Esophagus muscularis mucosa (tissue), 4 donors: ENCODE data around the gene CELF4. TPM values are rescaled to one million over a fixed set of nuclear protein-coding genes. Genes with fewer than 3 reads are reported as not detected.

ENCODE experiments used
- DNase-seq: peaks from one replicate; pipeline ENCODE4 v3.0.0-alpha.2; 2017; ENCODE audit errors: extremely low spot score
- H3K27ac ChIP-seq, 4 donors: fragments of 200-600 bp; sonication (generic); replicated peaks in 1 of 4; 1 replicate in 3 of 4; 2 replicates in 1 of 4; pipeline ENCODE4 v1.5.1; 2016 to 2019; ENCODE audit warnings: mild to moderate bottlenecking in 1 of 4
- H3K27me3 ChIP-seq, 4 donors: fragments of 200-600 bp; sonication (generic); one replicate each; pipeline versions ENCODE4 v1.5.1 to v1.6.0; 2016 to 2019
- H3K36me3 ChIP-seq, 4 donors: fragments of 200-600 bp; sonication (generic); one replicate each; pipeline ENCODE4 v1.5.1; 2016 to 2019
- H3K4me1 ChIP-seq, 4 donors: fragments of 200-600 bp; sonication (generic); one replicate each; pipeline ENCODE4 v1.5.1; 2016 to 2019
- H3K4me3 ChIP-seq, 4 donors: fragments of 200-600 bp; sonication (generic); 1 replicate in 2 of 4; 2 replicates in 2 of 4; pipeline ENCODE4 v1.5.1; 2016 to 2019; ENCODE audit warnings: mild to moderate bottlenecking in 4 of 4, moderate library complexity in 1 of 4
- H3K9me3 ChIP-seq, 4 donors: fragments of 200-600 bp; sonication (generic); 1 replicate in 3 of 4; 2 replicates in 1 of 4; pipeline ENCODE4 v1.5.1; 2016 to 2019
- EP300 ChIP-seq: sonication (generic); formaldehyde crosslinking; IDR thresholded peaks from one replicate; pipeline ENCODE4 v1.6.1; 2017; ENCODE audit warnings: antibody characterized with exemption
- POLR2A ChIP-seq: fragments of 450-650 bp; IDR thresholded peaks from one replicate; pipeline ENCODE4 v1.6.1; 2017; ENCODE audit warnings: antibody characterized with exemption, moderate library complexity, mild to moderate bottlenecking, low read depth
- POLR2AphosphoS5 ChIP-seq, 2 donors: sonication (generic); formaldehyde crosslinking; IDR thresholded peaks; one replicate each; pipeline ENCODE4 v1.6.1; 2017; ENCODE audit warnings: antibody characterized with exemption in 2 of 2
- WGBS: methylation state at CpG from one replicate; pipeline ENCODE4 v1.1.5; 2018; 5-methylcytosine and 5-hydroxymethylcytosine counted together
- intact Hi-C: fragments of 100-400 bp; cut with DNase I; formaldehyde crosslinking; loops from one replicate; pipeline ENCODE4 v1.15.1; 2023
- total RNA-seq, 4 donors: library from RNA; depleted of rRNA; stranded (reverse); fragments of >200 nt; gene quantifications; one replicate each; pipeline versions ENCODE4 v1.1.0 to v1.2.1, GENCODE V29; 2016
- TF ChIP-seq, protein P1 (sequence below), 3 experiments: fragments of 200-600 bp in 2 of 3; fragments of 450-650 bp in 1 of 3; sonication (generic) in 2 of 3; IDR thresholded peaks; one replicate each; pipeline ENCODE4 v1.5.1; 2017 to 2019; ENCODE audit warnings: antibody characterized with exemption in 3 of 3, mild to moderate bottlenecking in 2 of 3, moderate library complexity in 1 of 3

Gene CELF4
- total RNA-seq, 4 donors from 2014 or later: 0.86 to 1.8 (median 1.7) TPM

DNA sequence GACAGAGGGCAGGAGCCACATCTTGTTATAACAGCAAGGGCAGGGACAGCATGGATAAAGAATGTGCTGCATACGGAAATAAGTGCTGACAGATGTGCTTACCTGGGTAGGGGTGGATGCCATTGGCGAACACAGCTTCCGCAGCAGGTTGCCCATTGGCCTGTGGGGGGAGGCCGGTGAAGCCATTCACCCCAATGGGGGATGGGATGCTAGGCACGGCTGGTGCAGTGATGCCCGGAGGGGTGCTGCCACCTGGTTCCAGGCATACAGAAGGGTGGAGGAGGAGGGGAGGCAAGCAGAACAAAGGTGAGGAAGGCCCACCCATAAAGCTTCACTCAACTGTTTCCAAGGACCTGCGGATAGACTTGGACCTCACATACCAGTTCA is 294.9 kb downstream of the CELF4 start:
- H3K4me1 ChIP-seq: peaks cover 0 to 11% (median 4%) of the 10 kb centered on the region in 4 donors
- 87% methylated on average over 7 of the region's 7 CpGs for WGBS
- TF ChIP-seq, protein P1, sequence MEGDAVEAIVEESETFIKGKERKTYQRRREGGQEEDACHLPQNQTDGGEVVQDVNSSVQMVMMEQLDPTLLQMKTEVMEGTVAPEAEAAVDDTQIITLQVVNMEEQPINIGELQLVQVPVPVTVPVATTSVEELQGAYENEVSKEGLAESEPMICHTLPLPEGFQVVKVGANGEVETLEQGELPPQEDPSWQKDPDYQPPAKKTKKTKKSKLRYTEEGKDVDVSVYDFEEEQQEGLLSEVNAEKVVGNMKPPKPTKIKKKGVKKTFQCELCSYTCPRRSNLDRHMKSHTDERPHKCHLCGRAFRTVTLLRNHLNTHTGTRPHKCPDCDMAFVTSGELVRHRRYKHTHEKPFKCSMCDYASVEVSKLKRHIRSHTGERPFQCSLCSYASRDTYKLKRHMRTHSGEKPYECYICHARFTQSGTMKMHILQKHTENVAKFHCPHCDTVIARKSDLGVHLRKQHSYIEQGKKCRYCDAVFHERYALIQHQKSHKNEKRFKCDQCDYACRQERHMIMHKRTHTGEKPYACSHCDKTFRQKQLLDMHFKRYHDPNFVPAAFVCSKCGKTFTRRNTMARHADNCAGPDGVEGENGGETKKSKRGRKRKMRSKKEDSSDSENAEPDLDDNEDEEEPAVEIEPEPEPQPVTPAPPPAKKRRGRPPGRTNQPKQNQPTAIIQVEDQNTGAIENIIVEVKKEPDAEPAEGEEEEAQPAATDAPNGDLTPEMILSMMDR (IDR thresholded peaks at IDR 0.05): no peak
- TF ChIP-seq POLR2AphosphoS5 (IDR thresholded peaks at IDR 0.05): no peak
- no peak for TF ChIP-seq POLR2A
- no peak for TF ChIP-seq EP300
- intact Hi-C loops: no loop called here
- H3K4me3 ChIP-seq: no peak overlapping the region
- no peaks in the 10 kb centered on the region for H3K9me3 ChIP-seq
- H3K27ac ChIP-seq: no peak overlapping the region
- H3K27me3 ChIP-seq: peaks cover 0 to 59% (median 5%) of the 10 kb centered on the region in 4 donors
- no peak for DNase-seq
- no peaks in the 10 kb centered on the region for H3K36me3 ChIP-seq

DNA sequence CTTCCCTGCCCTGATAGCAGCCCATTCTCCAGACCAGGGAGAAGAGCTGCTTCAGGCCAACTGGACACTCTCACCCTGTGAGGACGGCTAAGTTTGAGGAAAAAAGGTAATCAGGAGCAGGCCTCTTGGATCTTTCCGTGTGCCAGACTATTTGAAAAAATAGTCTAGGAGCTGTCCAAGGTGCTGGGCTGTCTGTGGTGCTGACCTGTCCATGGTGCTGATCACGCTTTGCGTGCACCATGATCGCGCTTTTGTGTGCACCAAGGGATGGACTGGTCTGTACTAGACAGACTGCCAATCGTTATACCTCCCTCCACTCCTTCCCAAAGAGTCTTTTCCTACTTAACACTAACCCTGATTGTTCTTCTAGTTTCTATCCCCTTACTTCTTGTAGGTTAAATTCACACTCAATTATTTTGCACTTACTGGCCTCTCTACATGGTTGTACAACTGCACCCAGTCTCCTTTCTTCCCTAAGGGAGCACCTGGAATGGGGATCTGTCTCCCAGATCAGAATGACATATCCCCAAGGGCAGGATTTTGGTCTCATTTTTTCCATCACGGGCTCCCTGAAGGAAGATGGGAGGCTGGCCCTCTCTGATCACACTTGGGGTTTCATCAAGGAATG is 295.4 kb downstream of the CELF4 start:
- intact Hi-C loops: no loop called here
- Histone ChIP-seq H3K4me3 (no peak overlapping the region), H3K36me3 (no peaks in the 10 kb centered on the region), H3K9me3 (no peaks in the 10 kb centered on the region), H3K27ac (no peak overlapping the region), H3K27me3 (peaks cover 0 to 59% (median 4%) of the 10 kb centered on the region in 4 donors), H3K4me1 (peaks cover 0 to 11% (median 3%) of the 10 kb centered on the region in 4 donors)
- DNase-seq: no peak
- TF ChIP-seq POLR2AphosphoS5 (IDR thresholded peaks at IDR 0.05): no peak
- no peak for TF ChIP-seq EP300
- no peak for TF ChIP-seq POLR2A
- TF ChIP-seq, protein P1 (IDR thresholded peaks at IDR 0.05): no peak
- WGBS: 27% methylated on average over 8 of the region's 8 CpGs

DNA sequence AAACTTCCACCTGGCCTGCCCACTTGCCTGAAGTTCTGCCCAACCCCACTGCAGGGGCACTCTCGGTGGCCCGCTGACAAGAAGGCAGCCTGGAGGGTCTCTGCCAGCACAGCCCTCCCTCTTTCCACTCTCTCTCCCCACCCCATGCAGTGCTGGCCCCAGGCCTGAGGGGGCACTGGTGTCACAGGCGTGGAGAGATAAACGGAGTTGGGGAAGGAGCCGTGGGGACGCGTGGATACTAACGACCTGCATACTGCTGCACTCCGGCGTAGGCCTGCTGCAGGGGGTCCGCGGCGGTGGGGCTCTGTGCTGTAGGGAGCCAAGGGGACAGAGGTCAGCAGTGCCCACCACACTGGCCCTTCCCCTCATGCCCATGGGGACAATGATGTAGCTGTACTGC is 299.3 kb downstream of the CELF4 start:
- Histone ChIP-seq H3K27me3 (peaks cover 0 to 62% (median 0%) of the 10 kb centered on the region in 4 donors), H3K4me1 (no peaks in the 10 kb centered on the region), H3K36me3 (no peaks in the 10 kb centered on the region), H3K9me3 (no peaks in the 10 kb centered on the region), H3K4me3 (no peak overlapping the region), H3K27ac (no peak overlapping the region)
- intact Hi-C loops: no loop called here
- no peak for DNase-seq
- no peak for TF ChIP-seq POLR2A
- 14% methylated on average over 13 of the region's 13 CpGs for WGBS

DNA sequence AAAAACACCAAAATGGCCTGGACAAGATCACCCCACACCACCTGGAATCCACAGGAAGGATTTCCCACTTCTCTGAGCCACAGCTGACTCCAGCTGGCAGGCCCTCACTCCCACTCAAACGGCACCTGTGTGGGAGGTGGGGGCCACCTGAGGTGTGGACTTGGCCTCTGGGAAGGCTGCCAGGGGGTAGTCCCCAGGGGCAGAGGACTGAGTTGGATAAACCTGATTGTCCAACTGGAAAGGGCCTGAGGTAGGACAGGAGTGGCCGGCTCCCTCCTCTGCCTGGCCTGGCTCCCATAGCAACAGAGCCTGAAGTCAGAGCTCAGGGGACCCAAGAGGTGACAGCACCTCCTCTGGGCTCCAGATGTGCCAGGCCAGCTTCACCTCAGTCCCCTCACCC is 300.2 kb downstream of the CELF4 start:
- 22% methylated on average over 1 of the region's 2 CpGs for WGBS

DNA sequence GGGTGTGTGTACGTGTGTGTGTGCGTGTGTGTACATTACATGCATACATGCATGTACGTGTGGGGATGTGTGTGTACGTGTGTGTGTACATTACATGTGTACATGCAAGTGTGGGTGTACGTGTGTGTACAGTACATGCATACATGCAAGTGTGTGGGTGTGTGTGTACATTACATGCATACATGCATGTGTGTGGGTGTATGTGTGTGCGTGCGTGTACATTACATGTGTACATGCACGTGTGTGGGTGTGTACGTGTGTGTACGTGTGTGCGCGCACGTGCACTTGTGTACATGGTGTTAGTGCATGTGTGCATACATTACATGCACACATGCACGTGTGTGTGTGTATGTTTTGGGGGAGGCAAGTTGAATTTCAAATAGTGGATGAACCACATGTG is 300.6 kb downstream of the CELF4 start:
- TF ChIP-seq POLR2A (no peak), POLR2AphosphoS5 (IDR thresholded peaks at IDR 0.05) (no peak), EP300 (no peak)
- TF ChIP-seq, protein P1 (IDR thresholded peaks at IDR 0.05): no peak
- H3K4me1 ChIP-seq: no peaks in the 10 kb centered on the region
- H3K9me3 ChIP-seq: no peaks in the 10 kb centered on the region
- DNase-seq: no peak
- peaks cover 0 to 73% (median 0%) of the 10 kb centered on the region in 4 donors for H3K27me3 ChIP-seq
- 91% methylated on average over 14 of the region's 14 CpGs for WGBS
- H3K27ac ChIP-seq: no peak overlapping the region
- H3K36me3 ChIP-seq: no peaks in the 10 kb centered on the region
- H3K4me3 ChIP-seq: no peak overlapping the region
- intact Hi-C loops: no loop called here

More for the DNA sequence above, 300.2 kb downstream of the CELF4 start:
- no peak for TF ChIP-seq POLR2AphosphoS5 (IDR thresholded peaks at IDR 0.05)
- no peaks in the 10 kb centered on the region for H3K36me3 ChIP-seq
- intact Hi-C loops: no loop called here
- DNase-seq: no peak
- H3K27me3 ChIP-seq: peaks cover 0 to 71% (median 0%) of the 10 kb centered on the region in 4 donors
- H3K4me1 ChIP-seq: no peaks in the 10 kb centered on the region
- H3K9me3 ChIP-seq: no peaks in the 10 kb centered on the region
- no peak overlapping the region for H3K27ac ChIP-seq
- no peak overlapping the region for H3K4me3 ChIP-seq

DNA sequence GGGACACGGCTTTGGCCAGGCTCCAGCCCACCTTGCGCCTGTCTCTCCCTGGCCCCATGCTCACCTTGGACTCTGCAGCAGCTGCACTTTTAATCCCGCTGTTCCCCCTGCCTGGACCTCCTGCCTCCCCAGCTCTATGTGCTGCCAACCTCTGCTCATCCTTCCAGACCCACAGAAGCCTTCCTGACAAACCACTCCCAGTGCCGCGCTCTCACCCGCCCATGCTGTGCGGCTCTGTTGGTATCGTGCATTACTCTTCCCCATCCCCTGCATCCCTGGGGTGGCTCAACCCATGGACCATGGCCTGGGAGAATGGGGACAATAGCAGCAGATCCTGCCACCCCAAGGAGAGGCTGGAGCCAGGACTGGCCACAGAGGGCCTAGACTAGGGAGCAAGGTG is 303.6 kb downstream of the CELF4 start:
- Histone ChIP-seq H3K9me3 (no peaks in the 10 kb centered on the region), H3K27ac (no peak overlapping the region), H3K4me3 (no peak overlapping the region), H3K27me3 (peaks cover 0 to 96% (median 0%) of the 10 kb centered on the region in 4 donors), H3K4me1 (no peaks in the 10 kb centered on the region), H3K36me3 (no peaks in the 10 kb centered on the region)
- TF ChIP-seq POLR2A: no peak
- no peak for TF ChIP-seq POLR2AphosphoS5 (IDR thresholded peaks at IDR 0.05)
- TF ChIP-seq EP300: no peak
- TF ChIP-seq, protein P1 (IDR thresholded peaks at IDR 0.05): no peak
- 97% methylated on average over 8 of the region's 8 CpGs for WGBS
- intact Hi-C loops: no loop called here
- no peak for DNase-seq
